GM21619 (cell line): ENCODE results near the gene NLGN1.
"Not testable (repeated sequence)": the region's sequence is repeated elsewhere in the genome, so short reads cannot be mapped to it uniquely, and the experiment has no call there.

Experiments used
- ATAC-seq: cut with Tn5 transposase; IDR thresholded peaks from one replicate; pipeline ENCODE4 v1.9.1; 2021; ENCODE audit not compliant: unreplicated experiment

Gene NLGN1

DNA sequence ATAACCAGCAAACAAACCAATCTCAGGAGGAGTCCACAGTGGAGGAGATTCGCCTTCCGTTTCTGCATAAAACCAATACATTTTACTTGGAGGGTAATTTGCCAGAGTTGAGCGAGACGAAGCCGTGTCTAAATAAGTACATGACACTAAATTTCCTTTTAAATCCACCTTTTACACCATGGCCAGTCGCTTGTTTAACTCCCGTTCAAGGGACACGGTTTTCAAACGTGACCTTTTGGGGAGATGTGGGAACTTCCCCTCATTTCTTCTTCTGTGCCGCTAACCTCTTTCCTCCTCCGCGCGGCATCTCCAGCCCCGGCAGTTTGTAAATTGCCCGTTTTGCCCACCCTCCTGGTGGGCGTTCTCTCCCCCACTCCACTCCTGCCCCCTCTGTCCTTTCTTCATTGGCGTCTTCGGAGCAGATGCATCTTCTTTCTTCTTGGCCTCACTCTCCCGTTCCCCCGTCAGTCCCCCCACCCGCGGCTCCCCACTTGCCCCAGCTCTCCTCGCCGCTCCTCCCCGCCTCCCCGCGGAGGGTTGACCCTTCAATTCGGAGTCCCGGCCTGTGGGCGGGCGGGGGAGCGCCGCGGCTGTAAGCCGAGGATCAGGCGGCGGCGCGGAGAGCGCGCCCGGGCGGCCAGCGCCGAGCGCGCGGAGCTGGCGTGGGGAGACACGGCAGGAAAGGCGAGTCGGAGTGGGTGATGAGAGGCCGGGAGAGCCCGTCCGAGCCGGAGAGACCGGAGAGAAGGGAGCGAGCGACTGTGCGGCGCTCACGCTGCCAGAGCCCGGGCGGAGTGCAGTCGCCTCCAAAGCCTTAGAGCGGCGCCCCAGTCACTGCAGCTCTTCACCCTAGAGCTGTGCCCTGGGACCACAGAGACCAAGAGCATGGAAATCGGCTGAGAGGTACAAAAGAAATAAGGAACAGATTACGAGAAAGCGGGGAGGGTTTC is at the start of gene NLGN1:
NLGN1 (plus strand) TSS at position 584 of the 950 bp plus-strand sequence.
- no peak for ATAC-seq

GRCh38 chr3:173351886-173352285 is 45.7 kb upstream of the NLGN1 start:
- no peak for ATAC-seq

GRCh38 chr3:173353137-173353536 is 44.4 kb upstream of the NLGN1 start:
- not testable (repeated sequence) for ATAC-seq

DNA sequence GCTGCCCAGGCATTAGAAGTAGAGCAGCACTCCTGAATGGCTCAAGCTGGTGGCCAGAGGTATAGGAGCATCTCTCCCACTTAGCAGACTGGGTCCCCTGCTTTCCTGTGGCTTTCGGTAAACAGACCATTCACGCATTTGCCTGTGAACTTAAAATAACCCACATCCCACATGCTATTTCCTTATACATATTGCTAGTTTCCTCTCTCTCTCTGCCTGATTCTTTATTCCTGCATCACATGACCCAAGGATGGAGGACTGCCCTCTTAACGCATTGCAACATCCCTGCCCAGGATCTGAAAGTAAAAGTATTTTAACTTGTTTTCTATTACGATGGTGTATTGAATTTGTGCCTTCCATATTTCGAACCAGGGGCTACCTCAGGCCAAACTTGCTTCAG is 43.4 kb upstream of the NLGN1 start:
- ATAC-seq: no peak

GRCh38 chr3:173371848-173372487 is 25.6 kb upstream of the NLGN1 start:
- no peak for ATAC-seq

GRCh38 chr3:173380681-173381080 is 16.9 kb upstream of the NLGN1 start:
- no peak for ATAC-seq

- ATAC-seq: not testable (repeated sequence)
Measured at GRCh38 chr3:173381936-173382335, 15.6 kb upstream of the NLGN1 start.

DNA sequence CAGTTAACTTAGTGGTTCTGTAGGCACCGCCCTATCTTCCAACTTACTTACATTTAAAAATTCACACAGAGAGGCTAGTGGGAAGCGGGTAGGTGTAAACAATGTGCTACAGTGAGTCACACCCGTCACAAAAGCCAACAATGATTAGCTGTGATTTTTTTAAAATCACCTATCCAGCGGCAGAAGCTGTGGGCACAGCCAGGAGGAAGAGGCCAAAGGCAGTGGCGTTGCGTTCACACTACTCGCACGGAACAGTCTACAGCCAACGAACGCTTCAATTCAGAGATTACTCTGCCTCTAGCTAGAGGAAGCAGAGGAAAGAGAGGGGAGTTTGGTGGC is 2.5 kb upstream of the NLGN1 start:
- peak; percentile 27 for ATAC-seq

- peak; percentile 84 for ATAC-seq
Measured at GRCh38 chr3:173395412-173396181, 1.9 kb upstream of the NLGN1 start.

DNA sequence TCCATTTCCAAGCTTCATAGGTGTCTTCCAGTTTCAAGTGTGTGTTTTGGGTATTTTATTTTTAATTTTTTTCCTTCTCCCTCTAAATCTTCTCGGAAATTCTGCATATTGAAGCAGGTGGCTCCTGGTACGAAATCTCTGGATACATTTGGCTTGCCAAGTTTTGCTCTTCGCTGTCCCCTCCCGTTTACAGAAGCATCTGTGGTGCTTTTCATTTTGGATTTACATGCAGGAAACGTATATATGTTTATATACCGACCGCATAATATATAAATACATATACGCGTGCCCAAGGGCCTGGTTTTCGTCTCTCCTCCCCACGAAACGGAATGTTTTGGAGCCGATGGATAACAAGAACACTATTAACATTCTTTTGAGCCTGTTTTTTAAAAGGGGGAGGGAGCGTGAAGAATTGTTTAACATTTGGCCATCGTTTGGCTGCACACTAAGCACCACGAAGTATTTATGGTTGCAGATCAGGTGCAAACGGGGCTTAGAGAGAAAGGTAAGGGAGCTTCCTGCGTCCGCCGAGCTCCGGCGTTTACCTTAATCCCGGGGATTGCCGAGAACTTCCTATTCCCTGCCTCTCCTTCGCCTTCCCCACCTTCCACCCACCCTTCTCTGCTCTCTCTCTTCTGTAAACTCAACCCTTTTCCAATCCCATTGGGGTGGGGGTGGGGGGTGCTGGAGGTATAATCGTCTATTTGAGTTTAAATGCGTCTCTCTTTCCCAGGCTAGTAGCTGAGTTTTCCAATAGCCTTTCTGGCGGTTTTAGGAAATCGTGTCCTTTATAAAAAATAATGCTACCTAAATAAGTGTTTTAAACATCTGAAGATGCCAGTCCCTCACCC is 1.1 kb upstream of the NLGN1 start:
- ATAC-seq: no peak

DNA sequence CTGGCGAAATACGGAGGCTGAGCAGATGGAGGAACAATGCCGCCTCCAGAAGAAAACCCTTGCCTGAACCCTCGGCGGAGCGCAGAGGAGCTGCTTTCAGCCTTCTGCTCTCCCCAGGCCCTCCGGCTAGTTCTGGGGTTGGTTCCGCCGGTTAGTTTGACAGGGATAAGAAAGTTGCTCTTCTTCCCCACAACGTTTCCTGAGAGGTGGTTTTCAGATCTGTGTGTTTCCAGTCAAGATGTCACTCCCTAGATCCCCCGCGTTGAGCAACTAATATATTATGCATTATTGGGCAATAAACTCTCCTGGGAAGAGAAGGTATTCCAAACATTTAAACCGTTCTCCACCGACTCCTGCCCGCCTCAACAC is 551 bp downstream of the NLGN1 start:
- no peak for ATAC-seq

DNA sequence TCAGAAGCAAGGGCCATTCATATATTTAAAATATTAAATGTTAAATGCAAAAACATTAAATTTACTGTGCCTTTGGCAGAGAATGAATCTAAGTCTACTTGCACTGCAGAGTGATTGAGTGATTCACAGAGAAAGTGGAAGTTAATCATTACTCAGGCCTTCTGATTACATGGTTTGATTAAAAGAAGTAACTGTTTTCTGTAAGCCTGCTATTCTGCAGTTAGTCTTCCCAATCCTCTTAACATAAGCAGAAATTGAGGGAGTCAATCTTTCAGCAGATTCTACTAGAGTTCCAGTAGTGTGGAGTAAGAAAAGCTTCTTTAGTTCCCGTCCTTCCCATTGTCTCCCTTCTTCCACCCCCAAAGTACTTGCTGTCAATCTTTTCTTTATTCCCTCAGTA is 1.5 kb downstream of the NLGN1 start:
- ATAC-seq: no peak

DNA sequence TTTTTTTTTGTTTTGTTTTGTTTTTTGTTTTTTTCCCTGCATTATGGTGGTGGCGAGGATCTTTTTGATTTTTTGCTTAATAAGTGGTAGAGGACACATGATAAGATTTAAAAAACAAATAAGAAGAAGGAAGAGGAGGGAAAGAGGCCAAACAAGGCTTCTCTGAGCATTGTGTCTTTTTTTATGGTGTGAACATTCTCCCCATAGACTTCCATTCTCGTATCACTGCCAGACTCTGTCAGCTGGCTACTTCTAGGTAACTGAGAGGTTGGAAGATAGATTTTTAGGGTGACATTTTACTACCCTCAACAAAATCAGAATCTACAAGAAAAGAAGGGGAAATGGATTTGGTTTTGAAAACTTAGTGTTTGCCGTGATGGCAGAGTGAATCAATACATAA is 3.8 kb downstream of the NLGN1 start:
- no peak for ATAC-seq

DNA sequence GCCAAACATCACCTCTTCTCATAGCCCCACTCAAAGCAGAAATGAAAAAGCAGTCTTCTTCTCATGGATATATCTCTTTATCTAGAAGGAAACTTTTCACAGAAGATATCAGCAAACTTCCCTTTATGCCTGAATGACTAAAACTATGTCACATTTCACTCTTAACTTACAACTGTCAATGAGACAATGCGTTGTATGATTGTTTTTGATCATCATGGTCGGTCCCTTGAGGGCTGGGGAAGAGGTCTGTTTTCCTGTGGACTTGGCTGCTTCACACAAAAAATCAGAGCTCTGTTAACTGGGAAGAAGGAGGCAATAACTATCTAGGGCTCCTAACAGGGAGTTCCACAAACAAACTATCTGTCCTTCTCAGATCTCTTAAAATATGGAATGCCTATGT is 5.1 kb downstream of the NLGN1 start:
- no peak for ATAC-seq

DNA sequence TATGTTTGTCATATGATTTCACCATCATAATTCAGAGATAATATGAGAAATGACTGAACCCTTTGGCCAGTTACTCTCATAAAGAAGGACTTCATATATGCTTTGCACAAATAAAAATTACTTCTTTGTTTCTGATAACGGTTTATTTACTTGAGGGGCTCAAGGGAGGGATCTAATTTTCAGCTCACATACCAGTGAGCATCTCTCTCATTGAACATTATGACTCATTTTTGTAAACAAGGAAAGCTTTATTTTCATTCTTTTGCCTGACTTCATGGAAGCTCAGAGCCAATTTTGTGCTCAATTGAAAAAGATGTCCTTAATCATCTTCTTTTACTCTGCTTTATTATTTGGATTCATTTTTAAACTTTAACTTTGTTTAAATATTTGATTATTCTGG is 5.8 kb downstream of the NLGN1 start:
- no peak for ATAC-seq

DNA sequence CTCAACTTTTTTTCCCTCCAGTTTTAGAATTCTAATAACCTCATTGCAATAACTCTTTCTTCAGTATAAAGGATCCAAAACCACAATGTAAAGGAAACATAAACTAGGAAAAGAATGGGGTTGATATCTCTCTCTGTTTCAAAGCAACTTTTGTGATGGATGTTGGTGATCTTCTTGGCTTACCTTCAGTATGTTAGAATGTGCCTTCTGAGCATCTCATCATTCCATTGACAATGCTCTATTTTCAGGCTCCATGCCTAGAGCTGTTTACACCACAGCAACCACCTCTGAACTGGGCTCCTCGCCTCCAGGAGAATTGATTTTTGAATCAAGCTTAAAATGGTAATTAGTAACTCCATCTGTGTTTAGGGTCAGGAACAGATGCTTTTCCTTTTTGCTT is 6.6 kb downstream of the NLGN1 start:
- no peak for ATAC-seq

DNA sequence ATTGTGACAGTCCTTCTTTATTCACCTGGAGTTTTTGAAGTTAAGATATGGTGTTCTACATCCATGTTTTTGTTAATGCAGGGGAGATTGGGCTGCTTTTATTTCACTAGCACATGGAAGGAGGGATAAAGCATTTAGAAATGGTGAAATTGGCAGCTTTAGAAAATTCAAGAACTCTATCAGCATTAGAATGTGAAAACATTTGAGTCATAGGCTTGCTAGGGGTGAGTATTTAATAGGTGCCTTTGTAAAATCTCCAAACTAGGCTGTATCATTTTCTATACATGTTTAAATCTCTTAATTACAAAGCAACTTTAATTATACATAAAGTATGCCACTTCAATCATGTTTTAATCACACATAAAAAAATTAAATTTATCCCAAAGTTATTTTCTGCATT is 12.9 kb downstream of the NLGN1 start:
- no peak for ATAC-seq

DNA sequence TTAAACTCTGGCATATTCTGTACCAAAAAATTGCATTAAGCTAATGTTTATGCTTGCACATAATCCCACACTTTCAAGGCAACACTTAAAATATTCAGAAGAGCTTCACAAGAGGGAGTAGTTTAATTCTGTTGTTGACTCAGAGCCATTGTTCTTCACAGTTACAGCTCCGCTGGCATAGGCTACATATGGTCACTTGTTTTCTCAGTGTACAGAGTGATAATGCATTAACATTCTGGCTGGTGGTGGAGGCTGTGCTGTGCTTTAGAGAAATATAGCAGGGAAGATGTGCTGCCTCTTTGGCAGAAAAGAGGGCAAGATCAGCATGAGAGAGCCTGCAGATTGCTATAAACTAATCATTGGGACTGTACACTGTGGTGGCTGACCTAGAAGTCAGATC is 13.3 kb downstream of the NLGN1 start:
- no peak for ATAC-seq

DNA sequence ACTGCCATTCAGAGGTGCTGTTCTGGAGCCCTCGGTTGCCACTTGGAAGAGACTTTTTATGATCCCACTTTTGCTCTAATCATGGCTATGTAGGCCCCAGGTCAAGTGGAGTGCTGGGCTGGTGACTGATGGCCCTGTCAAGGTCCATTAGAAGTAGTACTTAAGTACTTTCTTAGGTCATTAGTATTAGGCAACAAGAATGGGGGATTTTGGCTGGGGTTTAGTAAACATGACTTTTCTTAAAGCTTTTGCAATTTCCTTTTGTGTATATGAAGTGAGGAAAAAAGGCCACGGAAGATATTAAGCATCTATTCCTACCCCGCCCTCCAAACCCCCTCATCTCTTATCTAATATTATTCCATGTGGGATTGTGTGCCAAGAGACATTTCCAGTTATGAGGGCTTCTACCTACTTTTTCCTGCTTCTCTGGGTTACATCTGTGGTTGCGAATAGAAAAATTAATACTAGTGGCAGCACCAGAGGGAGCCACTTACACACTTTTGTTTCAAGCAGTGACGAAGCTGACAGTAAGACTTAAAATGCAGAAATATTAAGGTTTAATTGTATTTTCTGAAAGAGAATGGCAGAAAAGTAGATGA is 13.9 kb downstream of the NLGN1 start:
- ATAC-seq: no peak

DNA sequence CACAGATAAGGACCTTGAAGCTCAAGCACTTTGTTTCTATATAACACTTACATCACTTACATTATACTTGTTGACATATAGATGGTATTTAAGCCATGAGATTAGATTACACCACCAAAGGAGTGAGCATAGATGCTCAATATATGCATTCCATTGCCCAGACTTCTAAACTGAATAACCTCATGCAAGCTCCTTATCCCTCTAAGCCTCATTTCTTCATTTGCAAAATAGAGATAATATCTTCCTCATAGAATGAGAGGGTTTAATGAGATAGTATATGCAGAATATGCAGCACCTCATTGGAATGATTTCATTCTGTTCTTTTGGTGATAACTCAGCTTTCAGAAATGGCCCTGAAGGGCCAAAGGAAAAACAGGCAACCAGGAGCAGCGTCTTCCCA is 18.5 kb downstream of the NLGN1 start:
- no peak for ATAC-seq
